ENCODE results near the gene PRKAR1A. TPM values are rescaled to one million over a fixed set of nuclear protein-coding genes. Genes with fewer than 3 reads are reported as not detected.
A peak's percentile ranks its signal among the peaks of the same experiment; 100 is the strongest.

Gene PRKAR1A
- total and polyA plus RNA-seq, 8 donors, result 22.6 to 137 (median 74.7) TPM

GRCh38 chr17:68599091-68599490 is 86.9 kb downstream of the PRKAR1A start:
- FAIRE-seq, result no peak
- no peak for DNase-seq
- intact Hi-C loops (cut with DNase I), result no loop called here
- no peaks in the 10 kb centered on the region for H3K4me1 ChIP-seq
- no peaks in the 10 kb centered on the region for H3K27me3 ChIP-seq
- ATAC-seq, result peak in 1 of 4 donors; percentile 5
- peak overlapping the region in 1 of 4 donors; percentile 65 for H3K4me3 ChIP-seq
- TF ChIP-seq CTCF (IDR thresholded peaks at IDR 0.05), result no peak
- 81 to 87% methylated on average over 4 of the region's 4 CpGs for WGBS, 2 donors
- peak overlapping the region in 1 of 4 donors; percentile 67 for H3K27ac ChIP-seq
- H3K9me3 ChIP-seq, result no peaks in the 10 kb centered on the region
- no peaks in the 10 kb centered on the region for H3K36me3 ChIP-seq

DNA sequence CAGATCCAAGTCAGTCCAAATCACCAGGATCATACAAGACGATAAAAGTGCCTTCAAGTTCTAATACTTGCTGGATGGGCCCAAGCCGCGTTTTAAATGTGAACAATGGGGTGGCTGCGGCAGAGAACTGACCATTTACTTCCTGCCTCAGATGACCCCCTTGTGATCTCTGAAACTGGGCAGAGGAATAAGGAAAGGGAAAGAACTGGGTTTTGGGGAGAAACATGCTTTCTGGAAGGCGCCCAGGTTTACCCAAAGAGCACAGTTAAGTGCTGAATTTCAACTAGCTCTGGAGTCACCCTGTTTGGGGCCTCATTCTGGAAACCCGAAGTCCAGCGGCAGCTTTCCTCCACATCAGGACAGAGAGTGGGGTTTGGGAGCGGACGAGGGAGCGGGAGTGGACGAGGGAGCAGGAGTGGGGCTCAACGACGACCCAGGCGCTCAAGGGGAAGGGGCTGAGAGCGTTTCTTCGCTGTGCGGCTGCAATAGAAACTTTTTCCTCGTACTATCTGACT is 87.4 kb downstream of the PRKAR1A start:
- Histone ChIP-seq H3K9me3 (no peaks in the 10 kb centered on the region), H3K4me3 (peak overlapping the region; percentile 35 to 65 (median 40)), H3K27me3 (no peaks in the 10 kb centered on the region), H3K36me3 (no peaks in the 10 kb centered on the region), H3K27ac (peak overlapping the region in 2 of 4 donors; percentile 55 to 67), H3K4me1 (no peaks in the 10 kb centered on the region)
- no peak for ATAC-seq
- WGBS, 2 donors, result 66 to 71% methylated on average over 18 of the region's 18 CpGs
- TF ChIP-seq CTCF (IDR thresholded peaks at IDR 0.05), result no peak
- FAIRE-seq, result no peak
- no peak for DNase-seq
- intact Hi-C loops (cut with DNase I), result no loop called here

DNA sequence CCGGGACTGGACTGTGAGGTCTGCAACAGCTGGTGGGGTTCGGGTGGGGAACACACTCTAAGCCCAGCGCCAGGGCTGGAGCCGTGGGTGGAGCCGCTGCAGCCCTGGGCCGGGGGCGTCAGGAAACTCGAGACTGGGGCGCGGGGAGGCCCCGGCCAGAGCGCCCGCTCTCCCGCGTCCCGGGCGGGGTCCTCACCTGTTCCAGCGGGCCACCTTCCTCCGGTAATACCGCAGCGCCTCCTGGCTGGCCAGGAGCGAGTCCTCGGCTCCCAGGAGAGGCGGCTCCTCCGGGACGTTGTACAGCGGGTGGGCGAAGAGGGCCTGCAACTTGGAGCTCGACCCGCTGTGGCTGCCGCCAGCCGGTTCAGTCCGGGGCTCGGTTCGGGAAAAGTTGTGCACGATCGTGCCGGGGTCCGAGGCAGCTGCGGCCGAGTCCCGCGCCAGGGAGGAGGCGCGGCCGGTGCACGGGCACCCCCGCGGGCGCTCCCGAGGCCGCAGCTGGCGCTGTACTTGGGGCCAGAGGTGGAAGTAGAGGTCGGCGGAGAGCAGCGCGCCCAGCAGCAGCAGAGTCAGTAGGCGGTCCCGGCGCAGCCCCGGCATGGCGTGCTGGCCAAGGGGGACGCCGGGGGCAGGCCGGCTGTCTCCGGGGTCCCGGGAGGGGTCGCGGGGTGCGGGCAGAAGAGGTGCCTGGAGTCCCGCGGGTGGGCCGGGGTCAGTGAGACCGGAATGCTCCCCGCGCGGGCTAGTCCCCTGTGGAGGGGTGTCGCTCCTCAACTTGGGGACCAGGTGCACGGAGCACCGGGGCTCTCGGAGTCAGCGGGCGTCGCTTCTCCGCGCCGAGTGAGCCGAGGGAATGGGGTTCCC is 88.1 kb downstream of the PRKAR1A start:
- 3 to 4% methylated on average over 73 to 88 of the region's 88 CpGs for WGBS, 2 donors
- Histone ChIP-seq H3K27me3 (no peaks in the 10 kb centered on the region), H3K4me1 (no peaks in the 10 kb centered on the region), H3K4me3 (peak overlapping the region; percentile 35 to 65 (median 40)), H3K27ac (peak overlapping the region in 2 of 4 donors; percentile 55 to 67), H3K36me3 (no peaks in the 10 kb centered on the region), H3K9me3 (no peaks in the 10 kb centered on the region)
- ATAC-seq, result peak; percentile 55 to 75 (median 64)
- no peak for TF ChIP-seq CTCF (IDR thresholded peaks at IDR 0.05)
- no peak for FAIRE-seq
- DNase-seq, result peak in 4 of 6 donors; percentile 24 to 82 (median 52)
- intact Hi-C loops (cut with DNase I), result no loop called here

Other genes with a start within 250 kb of the PRKAR1A start
- gene SLC16A6, start 221.3 kb upstream of the PRKAR1A start, total RNA-seq, result 1 to 10 TPM in 1 of 6 donors, under 1 TPM in 5; 0.08 to 1.0 (median 0.17) TPM
- gene SLC16A6, start 221.3 kb upstream of the PRKAR1A start, polyA plus RNA-seq, result under 1 TPM; 0.02 to 0.08 TPM
- 1 to 10 TPM in 4 of 6 donors, under 1 TPM in 2; 0.46 to 2.5 (median 1.4) TPM for gene ARSG, start 220.9 kb upstream of the PRKAR1A start, total RNA-seq
- gene ARSG, start 220.9 kb upstream of the PRKAR1A start, polyA plus RNA-seq, result 1 to 10 TPM in 1 of 2 donors, under 1 TPM in 1; 0.53 to 1.8 TPM
- gene WIPI1, start 54.9 kb upstream of the PRKAR1A start, total RNA-seq, result 10 to 100 TPM; 23.3 to 32.2 (median 27.1) TPM
- gene WIPI1, start 54.9 kb upstream of the PRKAR1A start, polyA plus RNA-seq, result 10 to 100 TPM; 14.0 to 15.7 TPM
- gene FAM20A, start 88.9 kb downstream of the PRKAR1A start, total RNA-seq, result 1 to 10 TPM in 4 of 6 donors, under 1 TPM in 2; 0.46 to 9.0 (median 1.9) TPM
- 1 to 10 TPM; 5.1 to 8.0 TPM for gene FAM20A, start 88.9 kb downstream of the PRKAR1A start, polyA plus RNA-seq

Data from pancreas (tissue), 10 donors.